Caco-2 (cell line): ENCODE results near the gene ARHGEF18. TPM values are rescaled to one million over a fixed set of nuclear protein-coding genes. Genes with fewer than 3 reads are reported as not detected.

Experiments
- BruUV-seq: library from RNA; stranded (reverse); fragments of 400-500 nt; replicated peaks from 2 replicates; lab custom pipeline; 2021; lab: Mats Ljungman, UMichigan
- CTCF ChIA-PET: fragments of 300-600 bp; sonication (Branson Sonifier 250); formaldehyde crosslinking; loops from one replicate; lab custom pipeline; 2022; ENCODE audit warnings: antibody characterized with exemption; lab: Charles Lee
- POLR2A ChIA-PET: fragments of 300-600 bp; sonication (Branson Sonifier 250); formaldehyde crosslinking; loops from one replicate; lab custom pipeline; 2022; ENCODE audit warnings: antibody characterized with exemption; lab: Charles Lee
- DNase-seq, 2 experiments: peaks; one replicate each; pipeline versions ENCODE4 v3.0.0 to v3.0.0-alpha.2; 2020 to 2022
- H3K27me3 ChIP-seq: replicated peaks from 2 replicates; pipeline ENCODE4 v1.6.0; 2011; ENCODE audit warnings: low read length; ENCODE audit not compliant: control insufficient read depth, insufficient read depth
- H3K36me3 ChIP-seq: 2 replicates; pipeline ENCODE4 v1.5.1; 2011; ENCODE audit warnings: low read length; ENCODE audit not compliant: control insufficient read depth, insufficient read depth
- H3K4me1 ChIP-seq: fragments of 250-450 bp; sonication (Bioruptor Pico); 2 replicates; pipeline ENCODE4 v1.5.1; 2020; ENCODE audit warnings: mild to moderate bottlenecking
- H3K4me3 ChIP-seq: 2 replicates; pipeline ENCODE4 v1.5.1; 2011; ENCODE audit warnings: low read depth, mild to moderate bottlenecking, control low read depth, low read length
- H3K9me3 ChIP-seq: fragments of 250-450 bp; sonication (Bioruptor Pico); 2 replicates; pipeline ENCODE4 v1.5.1; 2020; ENCODE audit warnings: mild to moderate bottlenecking, moderate library complexity
- H3K27ac Mint-ChIP-seq: one replicate; pipeline ENCODE4 v1.8.0; 2022; ENCODE audit warnings: mixed read lengths; ENCODE audit not compliant: unreplicated experiment
- H3K27me3 Mint-ChIP-seq: one replicate; pipeline ENCODE4 v1.8.0; 2022; ENCODE audit warnings: mixed read lengths; ENCODE audit not compliant: insufficient read depth, unreplicated experiment
- H3K36me3 Mint-ChIP-seq: one replicate; pipeline ENCODE4 v1.8.0; 2022; ENCODE audit warnings: mild to moderate bottlenecking, mixed read lengths; ENCODE audit not compliant: insufficient read depth, unreplicated experiment
- H3K4me1 Mint-ChIP-seq: one replicate; pipeline ENCODE4 v1.8.0; 2022; ENCODE audit warnings: low read depth, mixed read lengths; ENCODE audit not compliant: unreplicated experiment
- H3K4me3 Mint-ChIP-seq: one replicate; pipeline ENCODE4 v1.8.0; 2022; ENCODE audit warnings: mild to moderate bottlenecking, moderate library complexity, mixed read lengths; ENCODE audit not compliant: unreplicated experiment
- H3K9me3 Mint-ChIP-seq: one replicate; pipeline ENCODE4 v1.8.0; 2022; ENCODE audit warnings: mixed read lengths; ENCODE audit not compliant: unreplicated experiment
- CTCF ChIP-seq, 2 experiments: fragments of 200-600 bp in 1 of 2; IDR thresholded peaks; 1 replicate in 1 of 2; 2 replicates in 1 of 2; pipeline versions ENCODE4 v1.5.1 to v1.8.0; 2011 to 2022; ENCODE audit warnings: antibody characterized with exemption in 1 of 2, control low read depth in 1 of 2, inconsistent platforms in 1 of 2, low read depth in 1 of 2, low read length in 1 of 2, mild to moderate bottlenecking in 1 of 2, moderate library complexity in 1 of 2; ENCODE audit not compliant: insufficient read depth in 1 of 2, severe bottlenecking in 1 of 2, unreplicated experiment in 1 of 2
- intact Hi-C: fragments of 100-400 bp; cut with micrococcal nuclease; formaldehyde crosslinking; loops from one replicate; pipeline ENCODE4 v1.10.0; 2022; ENCODE audit not compliant: unreplicated experiment
- total RNA-seq: library from RNA; stranded (reverse); gene quantifications from 2 replicates; pipeline ENCODE4 v1.2.3, GENCODE V29; 2022

ARHGEF18 gene
- total RNA-seq, 1 experiment from 2014 or later: 53.1 TPM

GRCh38 chr19:7383284-7383683, 34.5 kb downstream of the ARHGEF18 start:
- H3K4me1 Mint-ChIP-seq: peaks cover 12% of the 10 kb centered on the region
- no peak overlapping the region for H3K4me3 Mint-ChIP-seq
- Histone ChIP-seq H3K4me1 (peaks cover 18% of the 10 kb centered on the region), H3K9me3 (no peaks in the 10 kb centered on the region), H3K4me3 (no peak overlapping the region), H3K27me3 (no peaks in the 10 kb centered on the region), H3K36me3 (no peaks in the 10 kb centered on the region)
- no TSS peak for BruUV-seq
- no peaks in the 10 kb centered on the region for H3K9me3 Mint-ChIP-seq
- TF ChIP-seq CTCF (IDR thresholded peaks at IDR 0.05; ENCODE audit: insufficient read depth in 1 of 2, low read depth in 1 of 2, low read length in 1 of 2, severe bottlenecking in 1 of 2, unreplicated experiment in 1 of 2): no peak
- ChIA-PET POLR2A (no interaction called here), CTCF (interaction anchor here (1.0 kb wide), 1 partner anchor 29 kb away, joined by 5 read pairs; no protein-coding TSS in a partner anchor)
- no peak for DNase-seq
- H3K36me3 Mint-ChIP-seq: peaks cover 6% of the 10 kb centered on the region
- H3K27me3 Mint-ChIP-seq: no peaks in the 10 kb centered on the region
- intact Hi-C loops: no loop called here
- no peak overlapping the region for H3K27ac Mint-ChIP-seq

GRCh38 chr19:7385062-7385461, 36.3 kb downstream of the ARHGEF18 start:
- H3K27ac Mint-ChIP-seq: no peak overlapping the region
- intact Hi-C loops: no loop called here
- H3K27me3 ChIP-seq: no peaks in the 10 kb centered on the region

GRCh38 chr19:7386308-7386707, 37.6 kb downstream of the ARHGEF18 start:
- peak overlapping the region; percentile 48 for H3K4me3 Mint-ChIP-seq
- POLR2A ChIA-PET: no interaction called here
- no peaks in the 10 kb centered on the region for H3K27me3 Mint-ChIP-seq
- no peaks in the 10 kb centered on the region for H3K36me3 Mint-ChIP-seq
- H3K9me3 ChIP-seq: no peaks in the 10 kb centered on the region
- no TSS peak for BruUV-seq
- H3K4me1 ChIP-seq: peaks cover 16% of the 10 kb centered on the region
- H3K27me3 ChIP-seq: no peaks in the 10 kb centered on the region
- CTCF ChIA-PET: interaction anchor here (0.7 to 1.0 kb wide), 3 partner anchors 32 to 146 kb away, joined by 3 to 8 read pairs (median 3); no protein-coding TSS in a partner anchor
- intact Hi-C loops: loop anchor here (2.0 kb wide), 1 partner anchor 148 kb away; the partner anchor contains the start of gene PNPLA6
- H3K4me1 Mint-ChIP-seq: peaks cover 11% of the 10 kb centered on the region
- DNase-seq: peak; percentile 65 to 72
- peak overlapping the region; percentile 80 for H3K27ac Mint-ChIP-seq
- H3K36me3 ChIP-seq: no peaks in the 10 kb centered on the region
- H3K9me3 Mint-ChIP-seq: no peaks in the 10 kb centered on the region
- no peak overlapping the region for H3K4me3 ChIP-seq
- TF ChIP-seq CTCF (IDR thresholded peaks at IDR 0.05; ENCODE audit: insufficient read depth in 1 of 2, low read depth in 1 of 2, low read length in 1 of 2, severe bottlenecking in 1 of 2, unreplicated experiment in 1 of 2): peak; percentile 39 to 55

More at GRCh38 chr19:7385062-7385461, 36.3 kb downstream of the ARHGEF18 start:
- H3K27me3 Mint-ChIP-seq: no peaks in the 10 kb centered on the region
- CTCF ChIA-PET: no interaction called here
- Histone ChIP-seq H3K36me3 (no peaks in the 10 kb centered on the region), H3K9me3 (no peaks in the 10 kb centered on the region), H3K4me1 (peaks cover 18% of the 10 kb centered on the region), H3K4me3 (no peak overlapping the region)
- H3K4me3 Mint-ChIP-seq: no peak overlapping the region
- no peaks in the 10 kb centered on the region for H3K9me3 Mint-ChIP-seq
- no peak for TF ChIP-seq CTCF (IDR thresholded peaks at IDR 0.05; ENCODE audit: insufficient read depth in 1 of 2, low read depth in 1 of 2, low read length in 1 of 2, severe bottlenecking in 1 of 2, unreplicated experiment in 1 of 2)
- H3K4me1 Mint-ChIP-seq: peaks cover 12% of the 10 kb centered on the region
- POLR2A ChIA-PET: no interaction called here
- peaks cover 6% of the 10 kb centered on the region for H3K36me3 Mint-ChIP-seq
- BruUV-seq: no TSS peak
- no peak for DNase-seq
